ENCODE measurements around the gene KCNQ1. TPM values are rescaled to one million over a fixed set of nuclear protein-coding genes. Genes with fewer than 3 reads are reported as not detected.

The KCNQ1 gene
- polyA plus RNA-seq, 1 experiment: not detected

- POLR2A ChIA-PET: no interaction called here
- no peak for DNase-seq (ENCODE audit: low read depth, low spot score)
Observed at GRCh38 chr11:2752923-2753322, 308.1 kb downstream of the KCNQ1 start.

GRCh38 chr11:2754008-2754407 is 309.2 kb downstream of the KCNQ1 start:
- no peak overlapping the region for H3K27ac ChIP-seq (ENCODE audit: low read depth, low read length)
- no peak for DNase-seq (ENCODE audit: low read depth, low spot score)
- ChIA-PET CTCF (no interaction called here), POLR2A (no interaction called here)
- H3K4me3 ChIP-seq (ENCODE audit: low read depth, low read length): no peak overlapping the region
- no peak for TF ChIP-seq CTCF (IDR thresholded peaks at IDR 0.05; ENCODE audit: low read depth, low read length)
- H3K27me3 ChIP-seq (ENCODE audit: control insufficient read depth, insufficient read depth, low read length): peaks cover 31% of the 10 kb centered on the region
- H3K9me3 ChIP-seq (ENCODE audit: control insufficient read depth, insufficient read depth, low read length): peaks cover 6% of the 10 kb centered on the region; the same call in 1 of the 2 replicates

More at GRCh38 chr11:2752923-2753322, 308.1 kb downstream of the KCNQ1 start:
- peaks cover 26% of the 10 kb centered on the region for H3K27me3 ChIP-seq (ENCODE audit: control insufficient read depth, insufficient read depth, low read length)
- no peak overlapping the region for H3K27ac ChIP-seq (ENCODE audit: low read depth, low read length)
- H3K4me3 ChIP-seq (ENCODE audit: low read depth, low read length): no peak overlapping the region
- CTCF ChIA-PET: no interaction called here
- no peak for TF ChIP-seq CTCF (IDR thresholded peaks at IDR 0.05; ENCODE audit: low read depth, low read length)
- H3K9me3 ChIP-seq (ENCODE audit: control insufficient read depth, insufficient read depth, low read length): peaks cover 6% of the 10 kb centered on the region; the same call in 1 of the 2 replicates

- CTCF ChIA-PET: no interaction called here
- TF ChIP-seq CTCF (IDR thresholded peaks at IDR 0.05; ENCODE audit: low read depth, low read length): no peak
- DNase-seq (ENCODE audit: low read depth, low spot score): no peak
- POLR2A ChIA-PET: no interaction called here
- Histone ChIP-seq H3K4me3 (ENCODE audit: low read depth, low read length) (no peak overlapping the region), H3K9me3 (ENCODE audit: control insufficient read depth, insufficient read depth, low read length) (peaks cover 10% of the 10 kb centered on the region; the same call in 1 of the 2 replicates), H3K27me3 (ENCODE audit: control insufficient read depth, insufficient read depth, low read length) (peaks cover 29% of the 10 kb centered on the region), H3K27ac (ENCODE audit: low read depth, low read length) (no peak overlapping the region)
Observed at GRCh38 chr11:2755071-2755470, 310.3 kb downstream of the KCNQ1 start.

GRCh38 chr11:2758751-2759150 is 313.9 kb downstream of the KCNQ1 start:
- CTCF ChIA-PET: no interaction called here
- POLR2A ChIA-PET: no interaction called here
- H3K9me3 ChIP-seq (ENCODE audit: control insufficient read depth, insufficient read depth, low read length): peaks cover 10% of the 10 kb centered on the region; the same call in 1 of the 2 replicates
- peaks cover 18% of the 10 kb centered on the region for H3K27me3 ChIP-seq (ENCODE audit: control insufficient read depth, insufficient read depth, low read length)
- no peak for DNase-seq (ENCODE audit: low read depth, low spot score)
- no peak for TF ChIP-seq CTCF (IDR thresholded peaks at IDR 0.05; ENCODE audit: low read depth, low read length)
- H3K4me3 ChIP-seq (ENCODE audit: low read depth, low read length): no peak overlapping the region
- no peak overlapping the region for H3K27ac ChIP-seq (ENCODE audit: low read depth, low read length)

GRCh38 chr11:2759228-2760195 is 314.7 kb downstream of the KCNQ1 start:
- ChIA-PET POLR2A (no interaction called here), CTCF (no interaction called here)
- DNase-seq (ENCODE audit: low read depth, low spot score): no peak
- H3K4me3 ChIP-seq (ENCODE audit: low read depth, low read length): no peak overlapping the region
- peaks cover 8% of the 10 kb centered on the region; the same call in 1 of the 2 replicates for H3K9me3 ChIP-seq (ENCODE audit: control insufficient read depth, insufficient read depth, low read length)
- TF ChIP-seq CTCF (IDR thresholded peaks at IDR 0.05; ENCODE audit: low read depth, low read length): no peak
- H3K27ac ChIP-seq (ENCODE audit: low read depth, low read length): no peak overlapping the region
- peaks cover 15% of the 10 kb centered on the region for H3K27me3 ChIP-seq (ENCODE audit: control insufficient read depth, insufficient read depth, low read length)

Measured in AG04450 (cell line).